Cardiac muscle cell (in vitro differentiated cells and primary cell): ENCODE results near the gene LAMTOR4. TPM values are rescaled to one million over a fixed set of nuclear protein-coding genes. Genes with fewer than 3 reads are reported as not detected.
A peak's percentile ranks its signal among the peaks of the same experiment; 100 is the strongest.

Experiments
- DNase-seq, 2 donors: peaks; one replicate each; pipeline versions ENCODE4 v3.0.0 to v3.0.0-alpha.2; 2010 to 2017; ENCODE audit warnings: low read depth in 1 of 2, low spot score in 1 of 2
- H3K27ac ChIP-seq: fragments of 200-600 bp; sonication (generic); 2 replicates; pipeline ENCODE4 v1.5.1; 2016
- H3K27me3 ChIP-seq: fragments of 200-600 bp; sonication (generic); 2 replicates; pipeline ENCODE4 v1.6.0; 2016; ENCODE audit warnings: control low read depth
- H3K36me3 ChIP-seq: fragments of 200-600 bp; sonication (generic); 2 replicates; pipeline ENCODE4 v1.5.1; 2016; ENCODE audit warnings: control low read depth
- H3K4me1 ChIP-seq: fragments of 200-600 bp; sonication (generic); 2 replicates; pipeline ENCODE4 v1.8.1; 2017; ENCODE audit warnings: low read depth, mild to moderate bottlenecking, mixed run types
- H3K4me3 ChIP-seq: fragments of 200-600 bp; sonication (generic); 2 replicates; pipeline ENCODE4 v1.5.1; 2016; ENCODE audit warnings: mild to moderate bottlenecking
- H3K9me3 ChIP-seq: fragments of 200-600 bp; sonication (generic); 2 replicates; pipeline ENCODE4 v1.5.1; 2017; ENCODE audit warnings: low read depth, mild to moderate bottlenecking, control low read depth
- CTCF ChIP-seq: IDR thresholded peaks from 2 replicates; pipeline ENCODE4 v1.5.1; 2012; ENCODE audit warnings: low read depth, mild to moderate bottlenecking, low read length
- polyA plus RNA-seq: library from polyadenylated mRNA; unstranded; fragments of >200 nt; fragmentation: Nextera tagmentation; extraction: Ambion mirVana; gene quantifications from 2 replicates; pipeline ENCODE4 v1.2.1, GENCODE V29; 2016
- total RNA-seq: library from RNA; depleted of rRNA; stranded (reverse); fragments of >200 nt; gene quantifications from 2 replicates; pipeline ENCODE4 v1.2.3, GENCODE V29; 2016

LAMTOR4 gene
- total and polyA plus RNA-seq, 2 experiments from 2014 or later, result 199 to 280 TPM

- H3K4me3 ChIP-seq, result no peak overlapping the region
- peaks cover 2% of the 10 kb centered on the region for H3K4me1 ChIP-seq
- peaks cover 19% of the 10 kb centered on the region for H3K36me3 ChIP-seq
- H3K27ac ChIP-seq, result no peak overlapping the region
- no peak for TF ChIP-seq CTCF
- DNase-seq, result no peak
- no peaks in the 10 kb centered on the region for H3K9me3 ChIP-seq
- H3K27me3 ChIP-seq, result no peaks in the 10 kb centered on the region
Observed at GRCh38 chr7:100152404-100152803, 3.7 kb downstream of the LAMTOR4 start.

GRCh38 chr7:100152937-100153666 lies 4.4 kb downstream of the LAMTOR4 start:
- Histone ChIP-seq H3K9me3 (no peaks in the 10 kb centered on the region), H3K27ac (no peak overlapping the region), H3K27me3 (no peaks in the 10 kb centered on the region), H3K4me3 (no peak overlapping the region), H3K36me3 (peaks cover 19% of the 10 kb centered on the region), H3K4me1 (peaks cover 6% of the 10 kb centered on the region)
- no peak for TF ChIP-seq CTCF
- DNase-seq, result no peak

GRCh38 chr7:100153708-100154535 lies 5.2 kb downstream of the LAMTOR4 start:
- peak overlapping the region; percentile 56 for H3K27ac ChIP-seq
- H3K27me3 ChIP-seq, result no peaks in the 10 kb centered on the region
- DNase-seq, result no peak
- H3K4me1 ChIP-seq, result peaks cover 6% of the 10 kb centered on the region
- no peak overlapping the region for H3K4me3 ChIP-seq
- no peaks in the 10 kb centered on the region for H3K9me3 ChIP-seq
- TF ChIP-seq CTCF, result no peak
- peaks cover 19% of the 10 kb centered on the region for H3K36me3 ChIP-seq

GRCh38 chr7:100154651-100155491 lies 6.2 kb downstream of the LAMTOR4 start:
- Histone ChIP-seq H3K27ac (peak overlapping the region; percentile 50), H3K36me3 (peaks cover 19% of the 10 kb centered on the region), H3K9me3 (no peaks in the 10 kb centered on the region), H3K4me3 (no peak overlapping the region), H3K4me1 (peaks cover 6% of the 10 kb centered on the region), H3K27me3 (no peaks in the 10 kb centered on the region)
- DNase-seq, result no peak
- no peak for TF ChIP-seq CTCF

- H3K27me3 ChIP-seq, result no peaks in the 10 kb centered on the region
- H3K4me1 ChIP-seq, result peaks cover 6% of the 10 kb centered on the region
- no peak overlapping the region for H3K27ac ChIP-seq
- no peaks in the 10 kb centered on the region for H3K9me3 ChIP-seq
- H3K4me3 ChIP-seq, result no peak overlapping the region
- TF ChIP-seq CTCF, result no peak
- H3K36me3 ChIP-seq, result peaks cover 19% of the 10 kb centered on the region
- DNase-seq, result no peak
Observed at GRCh38 chr7:100155553-100156317, 7.0 kb downstream of the LAMTOR4 start.
